Tibial nerve (tissue), 4 donors: ENCODE data around the gene RHBG. TPM values are rescaled to one million over a fixed set of nuclear protein-coding genes. Genes with fewer than 3 reads are reported as not detected.

Source experiments
- DNase-seq, 2 donors: peaks; one replicate each; pipeline ENCODE4 v3.0.0-alpha.2; 2019; ENCODE audit warnings: low spot score in 2 of 2
- H3K27ac ChIP-seq, 4 donors: fragments of 200-600 bp; sonication (generic) in 3 of 4; one replicate each; pipeline ENCODE4 v1.5.1; 2017 to 2019; ENCODE audit warnings: mild to moderate bottlenecking in 1 of 4
- H3K27me3 ChIP-seq, 2 donors: fragments of 200-600 bp; sonication (generic) in 1 of 2; one replicate each; pipeline versions ENCODE4 v1.5.1 to v1.6.0; 2017 to 2019
- H3K36me3 ChIP-seq, 3 donors: fragments of 200-600 bp; sonication (generic); one replicate each; pipeline ENCODE4 v1.5.1; 2018 to 2019
- H3K4me1 ChIP-seq, 4 donors: fragments of 200-600 bp; sonication (generic) in 3 of 4; one replicate each; pipeline ENCODE4 v1.5.1; 2017 to 2019
- H3K4me3 ChIP-seq, 4 donors: fragments of 200-600 bp; sonication (generic) in 3 of 4; one replicate each; pipeline ENCODE4 v1.5.1; 2017 to 2019; ENCODE audit warnings: mild to moderate bottlenecking in 1 of 4, moderate library complexity in 1 of 4
- H3K9me3 ChIP-seq, 4 donors: fragments of 200-600 bp; sonication (generic) in 3 of 4; one replicate each; pipeline ENCODE4 v1.5.1; 2017 to 2019
- EP300 ChIP-seq, 2 donors: sonication (generic); formaldehyde crosslinking; IDR thresholded peaks; one replicate each; pipeline ENCODE4 v1.6.1; 2017; ENCODE audit warnings: antibody characterized with exemption in 2 of 2, mild to moderate bottlenecking in 1 of 2
- POLR2A ChIP-seq, 2 donors: fragments of 450-650 bp; IDR thresholded peaks; one replicate each; pipeline ENCODE4 v1.6.1; 2017; ENCODE audit warnings: antibody characterized with exemption in 2 of 2, mild to moderate bottlenecking in 2 of 2, moderate library complexity in 2 of 2
- WGBS, 2 donors: methylation state at CpG; one replicate each; pipeline ENCODE4 v1.1.5; 2018; 5-methylcytosine and 5-hydroxymethylcytosine counted together
- total RNA-seq, 4 donors: library from RNA; depleted of rRNA; stranded (reverse); fragments of >200 nt; gene quantifications; one replicate each; pipeline ENCODE4 v1.1.0, GENCODE V29; 2016
- TF ChIP-seq, protein P1 (sequence below), 5 experiments: fragments of 200-600 bp in 3 of 5; fragments of 450-650 bp in 2 of 5; sonication (generic) in 3 of 5; IDR thresholded peaks; one replicate each; pipeline ENCODE4 v1.5.1; 2016 to 2019; ENCODE audit warnings: antibody characterized with exemption in 5 of 5, mild to moderate bottlenecking in 3 of 5, moderate library complexity in 2 of 5

RHBG gene
- total RNA-seq, 4 donors from 2014 or later: not detected

DNA sequence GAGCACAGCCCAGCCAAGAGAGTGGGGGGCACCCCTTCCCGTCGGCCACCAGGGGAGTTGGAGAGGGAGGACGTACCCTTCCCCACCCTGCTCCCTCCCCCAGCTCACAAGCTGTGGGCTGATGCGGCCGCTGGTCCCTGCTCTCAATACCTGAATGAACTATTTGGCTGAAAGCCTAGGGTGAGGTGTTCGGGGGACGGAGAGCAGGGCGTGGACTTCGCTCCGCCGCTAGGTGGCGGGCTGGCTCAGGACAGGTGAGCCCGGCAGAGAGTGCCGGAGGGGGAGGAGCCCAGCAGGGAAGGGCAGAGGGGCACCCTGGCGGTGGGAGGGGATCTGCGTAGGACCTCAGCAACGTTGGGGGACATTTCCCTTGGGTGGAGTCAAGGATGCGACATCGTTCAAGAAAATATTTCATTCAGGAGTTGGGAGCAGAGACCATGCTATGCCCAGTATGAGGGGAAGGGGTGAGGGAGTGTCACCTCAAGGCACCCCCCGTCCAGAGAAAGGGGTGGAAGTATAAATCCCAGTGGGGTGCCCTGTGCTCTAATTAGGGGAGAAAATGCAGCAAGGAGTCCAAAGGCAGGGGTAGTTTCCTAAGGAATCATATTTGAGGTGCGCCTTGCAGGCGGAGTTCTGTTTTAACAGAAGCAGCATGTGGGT, 12.0 kb upstream of the RHBG start:
- WGBS, 2 donors: 10 to 12% methylated on average over 22 of the region's 22 CpGs
- Histone ChIP-seq H3K4me3 (no peak overlapping the region), H3K27ac (no peak overlapping the region), H3K4me1 (no peaks in the 10 kb centered on the region), H3K36me3 (no peaks in the 10 kb centered on the region), H3K9me3 (no peaks in the 10 kb centered on the region), H3K27me3 (peaks cover 0 to 49% of the 10 kb centered on the region in 2 donors)
- DNase-seq: no peak
- TF ChIP-seq, protein P1, sequence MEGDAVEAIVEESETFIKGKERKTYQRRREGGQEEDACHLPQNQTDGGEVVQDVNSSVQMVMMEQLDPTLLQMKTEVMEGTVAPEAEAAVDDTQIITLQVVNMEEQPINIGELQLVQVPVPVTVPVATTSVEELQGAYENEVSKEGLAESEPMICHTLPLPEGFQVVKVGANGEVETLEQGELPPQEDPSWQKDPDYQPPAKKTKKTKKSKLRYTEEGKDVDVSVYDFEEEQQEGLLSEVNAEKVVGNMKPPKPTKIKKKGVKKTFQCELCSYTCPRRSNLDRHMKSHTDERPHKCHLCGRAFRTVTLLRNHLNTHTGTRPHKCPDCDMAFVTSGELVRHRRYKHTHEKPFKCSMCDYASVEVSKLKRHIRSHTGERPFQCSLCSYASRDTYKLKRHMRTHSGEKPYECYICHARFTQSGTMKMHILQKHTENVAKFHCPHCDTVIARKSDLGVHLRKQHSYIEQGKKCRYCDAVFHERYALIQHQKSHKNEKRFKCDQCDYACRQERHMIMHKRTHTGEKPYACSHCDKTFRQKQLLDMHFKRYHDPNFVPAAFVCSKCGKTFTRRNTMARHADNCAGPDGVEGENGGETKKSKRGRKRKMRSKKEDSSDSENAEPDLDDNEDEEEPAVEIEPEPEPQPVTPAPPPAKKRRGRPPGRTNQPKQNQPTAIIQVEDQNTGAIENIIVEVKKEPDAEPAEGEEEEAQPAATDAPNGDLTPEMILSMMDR (IDR thresholded peaks at IDR 0.05): peak in 4 of 5 experiments; percentile 12 to 37 (median 22)
- no peak for TF ChIP-seq POLR2A (IDR thresholded peaks at IDR 0.05)

DNA sequence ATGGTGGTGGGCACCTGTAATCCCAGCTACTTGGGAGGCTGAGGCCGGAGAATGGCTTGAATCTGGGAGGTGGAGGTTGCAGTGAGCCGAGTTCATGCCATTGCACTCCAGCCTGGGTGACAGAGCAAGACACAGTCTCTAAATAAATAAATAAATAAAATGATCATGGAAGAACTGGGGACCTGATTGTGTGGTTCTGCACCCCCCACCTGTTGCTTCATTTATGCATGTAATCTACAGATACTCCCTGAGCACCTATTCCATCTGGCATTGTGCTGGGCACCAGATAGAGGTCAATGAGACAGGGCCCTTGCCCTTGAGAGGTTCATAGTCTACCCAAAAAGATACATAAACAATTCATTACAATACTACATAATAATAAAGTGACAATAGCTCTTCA, 11.0 kb upstream of the RHBG start:
- no peak for DNase-seq
- H3K27ac ChIP-seq: no peak overlapping the region
- no peaks in the 10 kb centered on the region for H3K4me1 ChIP-seq
- peaks cover 0 to 56% of the 10 kb centered on the region in 2 donors for H3K27me3 ChIP-seq
- no peak overlapping the region for H3K4me3 ChIP-seq
- no peaks in the 10 kb centered on the region for H3K36me3 ChIP-seq
- no peaks in the 10 kb centered on the region for H3K9me3 ChIP-seq
- WGBS, 2 donors: 92 to 96% methylated on average over 2 of the region's 2 CpGs
- TF ChIP-seq, protein P1 (IDR thresholded peaks at IDR 0.05): no peak
- TF ChIP-seq EP300 (IDR thresholded peaks at IDR 0.05) (no peak), POLR2A (IDR thresholded peaks at IDR 0.05) (no peak)

DNA sequence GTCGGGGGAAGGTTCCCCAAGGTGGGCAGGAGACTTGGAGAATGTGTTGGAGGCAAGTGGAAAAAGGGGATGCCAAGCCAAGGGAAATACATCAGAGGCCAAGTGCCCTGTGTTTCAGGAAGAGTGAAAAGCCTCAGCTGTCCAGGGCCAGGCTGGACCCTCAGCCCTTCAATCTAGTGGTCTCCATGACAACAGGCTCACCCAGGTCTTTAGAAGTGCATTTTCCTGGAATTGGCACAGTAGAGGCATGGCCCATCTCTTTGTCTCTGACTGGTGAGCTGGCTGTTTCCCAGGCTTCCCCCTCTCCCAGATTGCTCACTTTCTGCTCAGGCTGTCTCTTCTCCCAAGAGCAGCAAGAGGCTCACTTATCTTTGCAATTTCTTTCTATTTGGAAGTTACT, 10.4 kb upstream of the RHBG start:
- peaks cover 0 to 60% of the 10 kb centered on the region in 2 donors for H3K27me3 ChIP-seq

DNA sequence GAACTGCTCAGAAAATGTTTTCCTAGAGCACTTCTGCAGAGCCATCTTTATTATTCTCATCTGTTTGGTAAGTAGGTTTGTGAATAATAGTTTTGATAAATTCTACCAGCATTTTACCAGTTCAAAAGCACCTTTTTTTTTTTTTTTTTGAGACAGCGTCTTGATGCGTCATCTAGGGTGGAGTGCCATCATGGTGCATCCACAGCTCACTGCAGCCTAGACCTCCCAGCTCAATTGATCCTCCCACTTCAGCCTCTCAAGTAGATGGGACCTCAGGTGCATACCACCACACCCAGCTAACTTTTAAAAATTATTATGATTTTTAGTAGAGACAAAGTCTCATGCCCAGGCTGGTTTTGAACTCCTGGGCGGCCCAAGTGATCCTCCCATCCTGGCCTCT, 9.8 kb upstream of the RHBG start:
- DNase-seq: no peak
- WGBS, 2 donors: 88 to 91% methylated on average over 3 of the region's 3 CpGs
- Histone ChIP-seq H3K4me3 (no peak overlapping the region), H3K27ac (no peak overlapping the region), H3K27me3 (peaks cover 0 to 58% of the 10 kb centered on the region in 2 donors), H3K9me3 (no peaks in the 10 kb centered on the region), H3K36me3 (no peaks in the 10 kb centered on the region), H3K4me1 (no peaks in the 10 kb centered on the region)
- TF ChIP-seq POLR2A (IDR thresholded peaks at IDR 0.05) (no peak), EP300 (IDR thresholded peaks at IDR 0.05) (no peak)
- TF ChIP-seq, protein P1 (IDR thresholded peaks at IDR 0.05): no peak

More for the DNA sequence above, 10.4 kb upstream of the RHBG start:
- no peaks in the 10 kb centered on the region for H3K36me3 ChIP-seq
- WGBS, 2 donors: 83 to 88% methylated on average over 1 of the region's 1 CpG
- no peaks in the 10 kb centered on the region for H3K4me1 ChIP-seq
- no peaks in the 10 kb centered on the region for H3K9me3 ChIP-seq
- no peak overlapping the region for H3K27ac ChIP-seq
- H3K4me3 ChIP-seq: no peak overlapping the region
- TF ChIP-seq POLR2A (IDR thresholded peaks at IDR 0.05) (no peak), EP300 (IDR thresholded peaks at IDR 0.05) (no peak)
- TF ChIP-seq, protein P1 (IDR thresholded peaks at IDR 0.05): no peak
- no peak for DNase-seq

DNA sequence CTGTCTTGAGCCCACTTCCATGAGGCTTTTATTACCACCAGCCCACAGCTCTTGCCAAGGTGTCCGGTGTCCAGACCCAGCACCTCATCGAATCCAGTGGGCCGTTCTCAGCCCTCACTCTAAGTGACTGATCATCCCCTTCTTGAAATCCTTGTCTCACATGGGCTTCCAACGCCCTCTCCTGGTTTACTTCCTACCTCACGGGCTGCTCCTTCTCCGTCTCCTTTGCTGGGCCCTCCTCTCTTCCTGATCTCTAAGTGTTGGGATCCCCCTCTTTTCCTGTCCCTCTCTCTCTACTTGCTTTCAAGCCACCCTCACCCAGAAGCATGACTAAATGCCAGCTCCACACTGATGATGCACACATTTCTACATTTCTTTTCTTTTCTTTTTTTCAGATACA, 9.0 kb upstream of the RHBG start:
- Histone ChIP-seq H3K4me1 (no peaks in the 10 kb centered on the region), H3K36me3 (no peaks in the 10 kb centered on the region), H3K27me3 (peaks cover 0 to 59% of the 10 kb centered on the region in 2 donors), H3K9me3 (no peaks in the 10 kb centered on the region), H3K27ac (no peak overlapping the region), H3K4me3 (no peak overlapping the region)
- WGBS, 2 donors: 16 to 24% methylated on average over 6 of the region's 6 CpGs
- no peak for DNase-seq
- no peak for TF ChIP-seq POLR2A (IDR thresholded peaks at IDR 0.05)
- TF ChIP-seq EP300 (IDR thresholded peaks at IDR 0.05): no peak
- TF ChIP-seq, protein P1 (IDR thresholded peaks at IDR 0.05): no peak
